UCSD-AML1 (cell line): ENCODE results near the gene DDR1.
A peak's percentile ranks its signal among the peaks of the same experiment; 100 is the strongest.
"Not testable (repeated sequence)": the region's sequence is repeated elsewhere in the genome, so short reads cannot be mapped to it uniquely, and the experiment has no call there.

Source experiments
- DNase-seq: peaks from one replicate; lab custom pipeline; 2025; ENCODE audit not compliant: unreplicated experiment; lab: John Stamatoyannopoulos, UW

DDR1 gene

GRCh38 chr6:30914854-30915590 is 30.7 kb downstream of the DDR1 start:
- DNase-seq = peak; percentile 35

GRCh38 chr6:30915591-30915946 is 31.2 kb downstream of the DDR1 start:
- DNase-seq = peak; percentile 35

- DNase-seq = no peak
These were observed 32.7 kb downstream of the DDR1 start for GRCh38 chr6:30917041-30917440.

GRCh38 chr6:30917487-30917886 is 33.2 kb downstream of the DDR1 start:
- no peak for DNase-seq

- no peak for DNase-seq
These were observed 34.4 kb downstream of the DDR1 start for GRCh38 chr6:30918670-30919069.

GRCh38 chr6:30922447-30922852 is 38.1 kb downstream of the DDR1 start:
- no peak for DNase-seq

GRCh38 chr6:30924040-30924627 is 39.8 kb downstream of the DDR1 start:
- not testable (repeated sequence) for DNase-seq

GRCh38 chr6:30926644-30927043 is 42.3 kb downstream of the DDR1 start:
- no peak for DNase-seq

GRCh38 chr6:30927080-30927479 is 42.8 kb downstream of the DDR1 start:
- DNase-seq = not testable (repeated sequence)

- DNase-seq = no peak
These were observed 44.4 kb downstream of the DDR1 start for GRCh38 chr6:30928677-30929076.

GRCh38 chr6:30930506-30930905 is 46.2 kb downstream of the DDR1 start:
- no peak for DNase-seq

GRCh38 chr6:30931272-30931671 is 47.0 kb downstream of the DDR1 start:
- no peak for DNase-seq

GRCh38 chr6:30931969-30932645 is 47.8 kb downstream of the DDR1 start, which contains the start of gene SFTA2:
Gene SFTA2 (minus strand): TSS chr6:30932170. CDS start chr6:30932096, 74 bp downstream.
- no peak for DNase-seq

GRCh38 chr6:30932665-30933365 is 48.5 kb downstream of the DDR1 start:
- no peak for DNase-seq

- DNase-seq = no peak
These were observed 50.7 kb downstream of the DDR1 start for GRCh38 chr6:30935018-30935417.

- no peak for DNase-seq
These were observed 52.9 kb downstream of the DDR1 start for GRCh38 chr6:30937265-30937664.

- no peak for DNase-seq
These were observed 54.4 kb downstream of the DDR1 start for GRCh38 chr6:30938730-30939129.

GRCh38 chr6:30939473-30939872 is 55.2 kb downstream of the DDR1 start:
- no peak for DNase-seq

GRCh38 chr6:30940361-30940986 is 56.2 kb downstream of the DDR1 start, which contains the start of gene MUCL3:
Gene MUCL3 (plus strand): TSS chr6:30940973. CDS start chr6:30941000, 27 bp downstream.
- DNase-seq = no peak

GRCh38 chr6:30942338-30943060 is 58.2 kb downstream of the DDR1 start:
- no peak for DNase-seq
